Measurements from ENCODE around the gene CCNL2.
"Not testable (repeated sequence)": the region's sequence is repeated elsewhere in the genome, so short reads cannot be mapped to it uniquely, and the experiment has no call there.

GRCh38 chr1:1428967-1429366, 29.8 kb upstream of the CCNL2 start:
- not testable (repeated sequence) for TF ChIP-seq ZNF790, ZNF841 (CRISPR knock-in tag; IDR thresholded peaks at IDR 0.05; ENCODE audit: borderline replicate concordance)
- TF ChIP-seq, protein P1, sequence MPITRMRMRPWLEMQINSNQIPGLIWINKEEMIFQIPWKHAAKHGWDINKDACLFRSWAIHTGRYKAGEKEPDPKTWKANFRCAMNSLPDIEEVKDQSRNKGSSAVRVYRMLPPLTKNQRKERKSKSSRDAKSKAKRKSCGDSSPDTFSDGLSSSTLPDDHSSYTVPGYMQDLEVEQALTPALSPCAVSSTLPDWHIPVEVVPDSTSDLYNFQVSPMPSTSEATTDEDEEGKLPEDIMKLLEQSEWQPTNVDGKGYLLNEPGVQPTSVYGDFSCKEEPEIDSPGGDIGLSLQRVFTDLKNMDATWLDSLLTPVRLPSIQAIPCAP (CRISPR knock-in tag; IDR thresholded peaks at IDR 0.05; ENCODE audit: low read depth), result not testable (repeated sequence)
- TF ChIP-seq, protein P2, sequence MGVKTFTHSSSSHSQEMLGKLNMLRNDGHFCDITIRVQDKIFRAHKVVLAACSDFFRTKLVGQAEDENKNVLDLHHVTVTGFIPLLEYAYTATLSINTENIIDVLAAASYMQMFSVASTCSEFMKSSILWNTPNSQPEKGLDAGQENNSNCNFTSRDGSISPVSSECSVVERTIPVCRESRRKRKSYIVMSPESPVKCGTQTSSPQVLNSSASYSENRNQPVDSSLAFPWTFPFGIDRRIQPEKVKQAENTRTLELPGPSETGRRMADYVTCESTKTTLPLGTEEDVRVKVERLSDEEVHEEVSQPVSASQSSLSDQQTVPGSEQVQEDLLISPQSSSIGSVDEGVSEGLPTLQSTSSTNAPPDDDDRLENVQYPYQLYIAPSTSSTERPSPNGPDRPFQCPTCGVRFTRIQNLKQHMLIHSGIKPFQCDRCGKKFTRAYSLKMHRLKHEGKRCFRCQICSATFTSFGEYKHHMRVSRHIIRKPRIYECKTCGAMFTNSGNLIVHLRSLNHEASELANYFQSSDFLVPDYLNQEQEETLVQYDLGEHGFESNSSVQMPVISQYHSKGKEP (CRISPR knock-in tag; IDR thresholded peaks at IDR 0.05), result not testable (repeated sequence)
